ENCODE data around the gene SMAD6. TPM values are rescaled to one million over a fixed set of nuclear protein-coding genes. Genes with fewer than 3 reads are reported as not detected.

SMAD6 gene
- polyA plus RNA-seq, 1 donor from 2014 or later = 0.16 TPM

GRCh38 chr15:66729331-66729951 is 27.4 kb downstream of the SMAD6 start:
- no peak overlapping the region for H3K4me3 ChIP-seq (ENCODE audit: low read length)
- no peaks in the 10 kb centered on the region for H3K79me2 ChIP-seq (replicated peaks; ENCODE audit: insufficient read depth, low read length)
- H3K9me2 ChIP-seq (ENCODE audit: insufficient read depth, low read length) = no peaks in the 10 kb centered on the region
- no peaks in the 10 kb centered on the region for H4K20me1 ChIP-seq (ENCODE audit: insufficient read depth)
- no peak overlapping the region for H3K27ac ChIP-seq (ENCODE audit: low read length)
- no peaks in the 10 kb centered on the region for H3F3A ChIP-seq (ENCODE audit: insufficient read depth, low read length, poor library complexity, severe bottlenecking)
- H3K27me3 ChIP-seq (ENCODE audit: insufficient read depth, low read depth, low read length) = no peaks in the 10 kb centered on the region
- H2AFZ ChIP-seq (ENCODE audit: low read depth, low read length) = no peak overlapping the region
- no peaks in the 10 kb centered on the region for H3K9me3 ChIP-seq (ENCODE audit: low read length)
- TF ChIP-seq SMC3 (conservative IDR thresholded peaks at IDR 0.05; ENCODE audit: poor library complexity) = no peak
- TF ChIP-seq, protein P1, sequence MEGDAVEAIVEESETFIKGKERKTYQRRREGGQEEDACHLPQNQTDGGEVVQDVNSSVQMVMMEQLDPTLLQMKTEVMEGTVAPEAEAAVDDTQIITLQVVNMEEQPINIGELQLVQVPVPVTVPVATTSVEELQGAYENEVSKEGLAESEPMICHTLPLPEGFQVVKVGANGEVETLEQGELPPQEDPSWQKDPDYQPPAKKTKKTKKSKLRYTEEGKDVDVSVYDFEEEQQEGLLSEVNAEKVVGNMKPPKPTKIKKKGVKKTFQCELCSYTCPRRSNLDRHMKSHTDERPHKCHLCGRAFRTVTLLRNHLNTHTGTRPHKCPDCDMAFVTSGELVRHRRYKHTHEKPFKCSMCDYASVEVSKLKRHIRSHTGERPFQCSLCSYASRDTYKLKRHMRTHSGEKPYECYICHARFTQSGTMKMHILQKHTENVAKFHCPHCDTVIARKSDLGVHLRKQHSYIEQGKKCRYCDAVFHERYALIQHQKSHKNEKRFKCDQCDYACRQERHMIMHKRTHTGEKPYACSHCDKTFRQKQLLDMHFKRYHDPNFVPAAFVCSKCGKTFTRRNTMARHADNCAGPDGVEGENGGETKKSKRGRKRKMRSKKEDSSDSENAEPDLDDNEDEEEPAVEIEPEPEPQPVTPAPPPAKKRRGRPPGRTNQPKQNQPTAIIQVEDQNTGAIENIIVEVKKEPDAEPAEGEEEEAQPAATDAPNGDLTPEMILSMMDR (IDR thresholded peaks at IDR 0.05; ENCODE audit: poor library complexity, severe bottlenecking) = no peak
- TF ChIP-seq EP300 (conservative IDR thresholded peaks at IDR 0.05; ENCODE audit: poor library complexity, severe bottlenecking) = no peak
- no peak for TF ChIP-seq EZH2 (IDR thresholded peaks at IDR 0.05; ENCODE audit: borderline replicate concordance, insufficient read depth, low read length, poor library complexity, severe bottlenecking)
- no peak overlapping the region for H3K9ac ChIP-seq (ENCODE audit: low read length)
- no peaks in the 10 kb centered on the region for H3K36me3 ChIP-seq (ENCODE audit: insufficient read depth, low read length)
- no peak overlapping the region for H3K4me2 ChIP-seq (ENCODE audit: low read length)

GRCh38 chr15:66730168-66731021 is 28.4 kb downstream of the SMAD6 start:
- H2AFZ ChIP-seq (ENCODE audit: low read depth, low read length) = no peak overlapping the region
- H3K36me3 ChIP-seq (ENCODE audit: insufficient read depth, low read length) = no peaks in the 10 kb centered on the region
- TF ChIP-seq, protein P1 (IDR thresholded peaks at IDR 0.05; ENCODE audit: poor library complexity, severe bottlenecking) = no peak
- TF ChIP-seq RAD21 (conservative IDR thresholded peaks at IDR 0.05) (no peak), EP300 (conservative IDR thresholded peaks at IDR 0.05; ENCODE audit: poor library complexity, severe bottlenecking) (no peak), TAF1 (IDR thresholded peaks at IDR 0.05; ENCODE audit: low read depth) (no peak), SMC3 (conservative IDR thresholded peaks at IDR 0.05; ENCODE audit: poor library complexity) (no peak), REST (IDR thresholded peaks at IDR 0.05; ENCODE audit: borderline replicate concordance) (no peak), MXI1 (conservative IDR thresholded peaks at IDR 0.05; ENCODE audit: poor library complexity, severe bottlenecking) (no peak), EZH2 (IDR thresholded peaks at IDR 0.05; ENCODE audit: borderline replicate concordance, insufficient read depth, low read length, poor library complexity, severe bottlenecking) (no peak), POLR2AphosphoS5 (IDR thresholded peaks at IDR 0.05) (no peak)
- no peak overlapping the region for H3K4me2 ChIP-seq (ENCODE audit: low read length)
- H4K20me1 ChIP-seq (ENCODE audit: insufficient read depth) = no peaks in the 10 kb centered on the region
- no peaks in the 10 kb centered on the region for H3K27me3 ChIP-seq (ENCODE audit: insufficient read depth, low read depth, low read length)
- no peak overlapping the region for H3K9ac ChIP-seq (ENCODE audit: low read length)
- H3K9me2 ChIP-seq (ENCODE audit: insufficient read depth, low read length) = no peaks in the 10 kb centered on the region
- no peaks in the 10 kb centered on the region for H3K79me2 ChIP-seq (replicated peaks; ENCODE audit: insufficient read depth, low read length)
- H3K27ac ChIP-seq (ENCODE audit: low read length) = no peak overlapping the region
- H3K9me3 ChIP-seq (ENCODE audit: low read length) = no peaks in the 10 kb centered on the region
- no peak overlapping the region for H3K4me3 ChIP-seq (ENCODE audit: low read length)
- H3F3A ChIP-seq (ENCODE audit: insufficient read depth, low read length, poor library complexity, severe bottlenecking) = no peaks in the 10 kb centered on the region

Data from neural cell (in vitro differentiated cells).